Measurements from ENCODE around the gene LRRC3C. TPM values are rescaled to one million over a fixed set of nuclear protein-coding genes. Genes with fewer than 3 reads are reported as not detected.
"Not testable (repeated sequence)": the region's sequence is repeated elsewhere in the genome, so short reads cannot be mapped to it uniquely, and the experiment has no call there.

LRRC3C gene
- total RNA-seq, 4 donors from 2014 or later = not detected

- WGBS, 2 donors = 97 to 98% methylated on average over 4 of the region's 4 CpGs
- Histone ChIP-seq H3K27me3 (no peaks in the 10 kb centered on the region), H3K4me1 (peaks cover 18 to 21% of the 10 kb centered on the region in 2 donors), H3K4me3 (replicated peaks in 1 of 3) (no peak overlapping the region), H3K36me3 (no peaks in the 10 kb centered on the region), H3K9me3 (no peaks in the 10 kb centered on the region), H3K27ac (no peak overlapping the region)
- intact Hi-C loops (cut with DNase I) = no loop called here
- DNase-seq = no peak
- no peak for TF ChIP-seq POLR2A (IDR thresholded peaks at IDR 0.05)
- no peak for TF ChIP-seq CTCF (IDR thresholded peaks at IDR 0.05)
Measured at GRCh38 chr17:39898088-39898487, 29.4 kb upstream of the LRRC3C start.

- H3K4me3 ChIP-seq (replicated peaks in 1 of 3) = no peak overlapping the region
- peaks cover 18 to 21% of the 10 kb centered on the region in 2 donors for H3K4me1 ChIP-seq
- H3K27me3 ChIP-seq = no peaks in the 10 kb centered on the region
- DNase-seq = no peak
- intact Hi-C loops (cut with DNase I) = no loop called here
- peak overlapping the region in 1 of 3 donors; percentile 72 for H3K27ac ChIP-seq
- TF ChIP-seq CTCF (IDR thresholded peaks at IDR 0.05) (no peak), POLR2A (IDR thresholded peaks at IDR 0.05) (no peak)
- H3K9me3 ChIP-seq = no peaks in the 10 kb centered on the region
- no peaks in the 10 kb centered on the region for H3K36me3 ChIP-seq
Measured at GRCh38 chr17:39899215-39899614, 28.3 kb upstream of the LRRC3C start.

- H3K36me3 ChIP-seq; H3K9me3 ChIP-seq; DNase-seq; H3K4me3 ChIP-seq (replicated peaks in 1 of 3); H3K27ac ChIP-seq; intact Hi-C loops (cut with DNase I); H3K27me3 ChIP-seq: not testable (repeated sequence)
- WGBS, 2 donors = 96 to 98% methylated on average over 2 of the region's 2 CpGs
- H3K4me1 ChIP-seq = peaks cover 11 to 12% of the 10 kb centered on the region in 2 donors
Measured at GRCh38 chr17:39902027-39902426, 25.5 kb upstream of the LRRC3C start.

- 90 to 95% methylated on average over 4 of the region's 4 CpGs for WGBS, 2 donors
Measured at GRCh38 chr17:39903158-39903884, 24.2 kb upstream of the LRRC3C start.

GRCh38 chr17:39904990-39905288 lies 22.6 kb upstream of the LRRC3C start:
- Histone ChIP-seq H3K4me1 (peaks cover 0 to 4% of the 10 kb centered on the region in 2 donors), H3K36me3 (no peaks in the 10 kb centered on the region), H3K27ac (no peak overlapping the region), H3K9me3 (no peaks in the 10 kb centered on the region), H3K4me3 (replicated peaks in 1 of 3) (no peak overlapping the region), H3K27me3 (no peaks in the 10 kb centered on the region)
- no peak for DNase-seq
- TF ChIP-seq POLR2A (IDR thresholded peaks at IDR 0.05) (no peak), CTCF (IDR thresholded peaks at IDR 0.05) (no peak)
- intact Hi-C loops (cut with DNase I) = no loop called here
- WGBS, 2 donors = 86 to 87% methylated on average over 3 of the region's 3 CpGs

More at GRCh38 chr17:39903158-39903884, 24.2 kb upstream of the LRRC3C start:
- Histone ChIP-seq H3K36me3 (no peaks in the 10 kb centered on the region), H3K27ac (no peak overlapping the region), H3K4me3 (replicated peaks in 1 of 3) (no peak overlapping the region), H3K27me3 (no peaks in the 10 kb centered on the region), H3K4me1 (peaks cover 11 to 12% of the 10 kb centered on the region in 2 donors), H3K9me3 (no peaks in the 10 kb centered on the region)
- intact Hi-C loops (cut with DNase I) = no loop called here
- DNase-seq = no peak
- TF ChIP-seq CTCF (IDR thresholded peaks at IDR 0.05) (no peak), POLR2A (IDR thresholded peaks at IDR 0.05) (no peak)
